Measurements from ENCODE around the gene SLC44A2. TPM values are rescaled to one million over a fixed set of nuclear protein-coding genes. Genes with fewer than 3 reads are reported as not detected.

The SLC44A2 gene
- total RNA-seq, 1 experiment from 2014 or later, result 130 TPM

GRCh38 chr19:10583036-10583776 lies 42.1 kb upstream of the SLC44A2 start:
- H3K9me3 Mint-ChIP-seq (ENCODE audit: low read depth, unreplicated experiment), result peaks cover 5% of the 10 kb centered on the region
- TF ChIP-seq, protein P1, sequence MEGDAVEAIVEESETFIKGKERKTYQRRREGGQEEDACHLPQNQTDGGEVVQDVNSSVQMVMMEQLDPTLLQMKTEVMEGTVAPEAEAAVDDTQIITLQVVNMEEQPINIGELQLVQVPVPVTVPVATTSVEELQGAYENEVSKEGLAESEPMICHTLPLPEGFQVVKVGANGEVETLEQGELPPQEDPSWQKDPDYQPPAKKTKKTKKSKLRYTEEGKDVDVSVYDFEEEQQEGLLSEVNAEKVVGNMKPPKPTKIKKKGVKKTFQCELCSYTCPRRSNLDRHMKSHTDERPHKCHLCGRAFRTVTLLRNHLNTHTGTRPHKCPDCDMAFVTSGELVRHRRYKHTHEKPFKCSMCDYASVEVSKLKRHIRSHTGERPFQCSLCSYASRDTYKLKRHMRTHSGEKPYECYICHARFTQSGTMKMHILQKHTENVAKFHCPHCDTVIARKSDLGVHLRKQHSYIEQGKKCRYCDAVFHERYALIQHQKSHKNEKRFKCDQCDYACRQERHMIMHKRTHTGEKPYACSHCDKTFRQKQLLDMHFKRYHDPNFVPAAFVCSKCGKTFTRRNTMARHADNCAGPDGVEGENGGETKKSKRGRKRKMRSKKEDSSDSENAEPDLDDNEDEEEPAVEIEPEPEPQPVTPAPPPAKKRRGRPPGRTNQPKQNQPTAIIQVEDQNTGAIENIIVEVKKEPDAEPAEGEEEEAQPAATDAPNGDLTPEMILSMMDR (IDR thresholded peaks at IDR 0.05; ENCODE audit: unreplicated experiment), result no peak
- no TSS peak for BruUV-seq (replicated peaks)
- intact Hi-C loops (cut with micrococcal nuclease; ENCODE audit: unreplicated experiment), result no loop called here
- H3K4me3 Mint-ChIP-seq (ENCODE audit: low read depth, unreplicated experiment), result no peak overlapping the region
- no peak overlapping the region for H3K27ac Mint-ChIP-seq (ENCODE audit: unreplicated experiment)
- CTCF ChIA-PET, result no interaction called here
- H3K36me3 Mint-ChIP-seq (ENCODE audit: insufficient read depth, unreplicated experiment), result peaks cover 28% of the 10 kb centered on the region
- H3K27me3 Mint-ChIP-seq (ENCODE audit: unreplicated experiment), result no peaks in the 10 kb centered on the region
- DNase-seq, result no peak
- peaks cover 12% of the 10 kb centered on the region for H3K4me1 Mint-ChIP-seq (ENCODE audit: low read depth, unreplicated experiment)

DNA sequence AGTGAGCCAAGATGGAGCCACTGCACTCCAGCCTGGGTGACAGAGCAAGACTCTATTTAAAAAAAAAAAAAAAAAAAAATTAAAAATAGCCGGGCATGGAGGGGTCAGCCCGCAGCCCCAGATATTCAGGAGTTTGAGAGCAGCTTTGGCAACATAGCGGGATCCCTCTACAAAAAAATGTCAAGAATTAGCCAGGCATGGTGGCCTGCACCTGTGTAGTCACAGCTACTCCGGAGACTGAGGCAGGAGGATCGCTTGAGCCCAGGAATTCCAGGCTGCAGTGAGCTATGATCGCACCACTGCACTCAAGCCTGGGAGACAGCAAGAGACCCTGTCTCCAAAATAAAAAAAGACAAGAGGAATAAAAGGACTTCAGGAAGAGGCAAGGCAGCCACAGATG lies 39.0 kb upstream of the SLC44A2 start:
- peaks cover 15% of the 10 kb centered on the region for H3K36me3 Mint-ChIP-seq (ENCODE audit: insufficient read depth, unreplicated experiment)
- H3K27me3 Mint-ChIP-seq (ENCODE audit: unreplicated experiment), result no peaks in the 10 kb centered on the region
- peaks cover 12% of the 10 kb centered on the region for H3K4me1 Mint-ChIP-seq (ENCODE audit: low read depth, unreplicated experiment)
- intact Hi-C loops (cut with micrococcal nuclease; ENCODE audit: unreplicated experiment), result no loop called here
- CTCF ChIA-PET, result interaction anchor here (0.6 to 0.7 kb wide), 2 partner anchors 21 to 58 kb away, joined by 3 to 8 read pairs; no protein-coding TSS in a partner anchor
- TF ChIP-seq, protein P1 (IDR thresholded peaks at IDR 0.05; ENCODE audit: unreplicated experiment), result no peak
- no peak for DNase-seq
- peak overlapping the region; percentile 73 for H3K4me3 Mint-ChIP-seq (ENCODE audit: low read depth, unreplicated experiment)
- no peak overlapping the region for H3K27ac Mint-ChIP-seq (ENCODE audit: unreplicated experiment)
- H3K9me3 Mint-ChIP-seq (ENCODE audit: low read depth, unreplicated experiment), result peaks cover 5% of the 10 kb centered on the region
- BruUV-seq (replicated peaks), result no TSS peak

- Mint-ChIP-seq H3K36me3 (ENCODE audit: insufficient read depth, unreplicated experiment) (peaks cover 15% of the 10 kb centered on the region), H3K27me3 (ENCODE audit: unreplicated experiment) (no peaks in the 10 kb centered on the region), H3K27ac (ENCODE audit: unreplicated experiment) (peak within 1 kb of the TSS; percentile 73), H3K4me1 (ENCODE audit: low read depth, unreplicated experiment) (peaks cover 12% of the 10 kb centered on the region), H3K9me3 (ENCODE audit: low read depth, unreplicated experiment) (peaks cover 5% of the 10 kb centered on the region), H3K4me3 (ENCODE audit: low read depth, unreplicated experiment) (peak within 1 kb of the TSS; percentile 73)
- peak; percentile 56 for DNase-seq
- CTCF ChIA-PET, result interaction anchor here (0.7 kb wide), 1 partner anchor 57 kb away, joined by 3 read pairs; no protein-coding TSS in a partner anchor
- TF ChIP-seq, protein P1 (IDR thresholded peaks at IDR 0.05; ENCODE audit: unreplicated experiment), result no peak
- BruUV-seq (replicated peaks), result no TSS peak
- intact Hi-C loops (cut with micrococcal nuclease; ENCODE audit: unreplicated experiment), result no loop called here
Measured at GRCh38 chr19:10587022-10587838, 38.1 kb upstream of the SLC44A2 start, which contains the start of gene AP1M2. TSS of gene AP1M2 (minus strand) at chr19:10587312. CDS start at chr19:10587231, 81 bp downstream.

- H3K27ac Mint-ChIP-seq (ENCODE audit: unreplicated experiment), result peak overlapping the region; percentile 73
- BruUV-seq (replicated peaks), result no TSS peak
- CTCF ChIA-PET, result no interaction called here
- H3K9me3 Mint-ChIP-seq (ENCODE audit: low read depth, unreplicated experiment), result peaks cover 5% of the 10 kb centered on the region
- H3K27me3 Mint-ChIP-seq (ENCODE audit: unreplicated experiment), result no peaks in the 10 kb centered on the region
- DNase-seq, result no peak
- peaks cover 15% of the 10 kb centered on the region for H3K36me3 Mint-ChIP-seq (ENCODE audit: insufficient read depth, unreplicated experiment)
- TF ChIP-seq, protein P1 (IDR thresholded peaks at IDR 0.05; ENCODE audit: unreplicated experiment), result no peak
- intact Hi-C loops (cut with micrococcal nuclease; ENCODE audit: unreplicated experiment), result no loop called here
- H3K4me1 Mint-ChIP-seq (ENCODE audit: low read depth, unreplicated experiment), result peaks cover 12% of the 10 kb centered on the region
- peak overlapping the region; percentile 73 for H3K4me3 Mint-ChIP-seq (ENCODE audit: low read depth, unreplicated experiment)
Measured at GRCh38 chr19:10587839-10588150, 37.6 kb upstream of the SLC44A2 start.
